Left ventricle myocardium inferior (tissue), 1 donor: ENCODE data around the gene CCDC60. TPM values are rescaled to one million over a fixed set of nuclear protein-coding genes. Genes with fewer than 3 reads are reported as not detected.

ENCODE experiments used
- DNase-seq: peaks from one replicate; pipeline ENCODE4 v3.0.0-alpha.2; 2020
- H3K27ac ChIP-seq: fragments of 200-600 bp; replicated peaks from 2 replicates; pipeline ENCODE4 v1.8.0; 2021
- H3K27me3 ChIP-seq: fragments of 200-600 bp; 2 replicates; pipeline ENCODE4 v1.8.0; 2021; ENCODE audit warnings: low read depth
- H3K36me3 ChIP-seq: fragments of 200-600 bp; 2 replicates; pipeline ENCODE4 v1.8.0; 2021
- H3K4me1 ChIP-seq: fragments of 200-600 bp; 2 replicates; pipeline ENCODE4 v1.8.0; 2021
- H3K4me3 ChIP-seq: fragments of 200-600 bp; 2 replicates; pipeline ENCODE4 v1.8.0; 2021; ENCODE audit warnings: mild to moderate bottlenecking, moderate library complexity
- H3K9me3 ChIP-seq: fragments of 200-600 bp; replicated peaks from 2 replicates; pipeline ENCODE4 v1.8.0; 2021
- CTCF ChIP-seq: fragments of 200-600 bp; IDR thresholded peaks from 2 replicates; pipeline ENCODE4 v1.8.0; 2021; ENCODE audit warnings: antibody characterized with exemption, mild to moderate bottlenecking, borderline replicate concordance
- intact Hi-C: fragments of 100-400 bp; cut with micrococcal nuclease; formaldehyde crosslinking; loops from one replicate; pipeline ENCODE4 v1.11.0; 2022
- total RNA-seq: library from RNA; stranded (reverse); fragmentation: NEBNext Ultra II Directional; extraction: Animal tissue kit (Norgen Biotek cat#: 25700); gene quantifications from one replicate; pipeline ENCODE4 v1.2.1, GENCODE V29; 2021
- donor health status: DM: no; HTN: yes; CAD: no; lungs with severe emphysema.

The CCDC60 gene
- total RNA-seq, 1 donor from 2014 or later: not detected

DNA sequence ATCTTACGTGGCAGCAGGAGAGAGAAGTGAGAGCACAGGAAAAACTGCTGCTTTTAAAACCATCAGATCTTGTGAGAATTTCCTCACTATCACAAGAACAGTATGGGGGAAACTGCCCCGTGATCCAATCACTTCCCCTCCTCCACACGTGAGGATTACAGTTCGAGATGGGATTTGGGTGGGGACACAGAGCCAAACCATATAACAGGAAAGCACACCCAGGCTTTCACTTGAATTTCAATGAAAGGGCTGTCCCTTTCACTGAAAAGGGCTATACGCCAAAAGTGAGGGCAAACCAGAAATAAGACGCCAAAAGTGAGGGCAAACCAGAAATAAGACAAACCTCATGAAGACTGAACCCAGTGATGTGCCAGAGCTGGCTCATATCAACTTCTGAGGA, 236.2 kb downstream of the CCDC60 start:
- Histone ChIP-seq H3K4me3 (no peak overlapping the region), H3K27me3 (no peaks in the 10 kb centered on the region), H3K27ac (no peak overlapping the region), H3K4me1 (peaks cover 6% of the 10 kb centered on the region), H3K36me3 (no peaks in the 10 kb centered on the region), H3K9me3 (no peaks in the 10 kb centered on the region)
- no peak for DNase-seq
- intact Hi-C loops: no loop called here
- TF ChIP-seq CTCF: no peak

DNA sequence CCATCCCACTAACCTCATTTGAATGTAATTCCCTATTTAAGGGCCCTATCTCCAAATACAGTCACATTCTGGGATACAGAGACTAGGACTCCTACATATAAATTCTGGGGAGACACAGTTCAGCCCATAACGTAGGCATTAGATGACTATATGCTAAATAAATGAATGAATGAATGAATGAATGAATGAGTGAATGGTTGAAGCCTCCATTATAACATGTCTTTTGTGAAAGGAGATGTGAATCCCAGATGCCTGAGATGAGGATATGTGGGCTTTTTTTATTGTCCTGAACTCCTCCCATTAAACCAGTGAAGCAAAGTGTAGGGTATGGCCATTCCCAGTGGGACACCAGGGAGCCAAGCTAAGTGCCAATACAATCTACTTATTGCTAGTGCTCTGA, 238.6 kb downstream of the CCDC60 start:
- H3K36me3 ChIP-seq: no peaks in the 10 kb centered on the region
- no peak for TF ChIP-seq CTCF
- H3K27ac ChIP-seq: no peak overlapping the region
- H3K4me3 ChIP-seq: no peak overlapping the region
- H3K27me3 ChIP-seq: no peaks in the 10 kb centered on the region
- no peak for DNase-seq
- no peaks in the 10 kb centered on the region for H3K9me3 ChIP-seq
- H3K4me1 ChIP-seq: peaks cover 6% of the 10 kb centered on the region
- intact Hi-C loops: no loop called here

GRCh38 chr12:119574255-119574654, 239.7 kb downstream of the CCDC60 start:
- Histone ChIP-seq H3K9me3 (no peaks in the 10 kb centered on the region), H3K27me3 (no peaks in the 10 kb centered on the region), H3K36me3 (no peaks in the 10 kb centered on the region), H3K4me1 (peaks cover 6% of the 10 kb centered on the region), H3K27ac (no peak overlapping the region), H3K4me3 (no peak overlapping the region)
- intact Hi-C loops: no loop called here
- DNase-seq: no peak
- no peak for TF ChIP-seq CTCF

GRCh38 chr12:119576118-119576810, 241.7 kb downstream of the CCDC60 start:
- H3K4me1 ChIP-seq: peaks cover 6% of the 10 kb centered on the region
- intact Hi-C loops: no loop called here
- no peaks in the 10 kb centered on the region for H3K36me3 ChIP-seq
- H3K4me3 ChIP-seq: no peak overlapping the region
- H3K27me3 ChIP-seq: no peaks in the 10 kb centered on the region
- TF ChIP-seq CTCF: no peak
- H3K27ac ChIP-seq: no peak overlapping the region
- no peaks in the 10 kb centered on the region for H3K9me3 ChIP-seq
- DNase-seq: no peak

DNA sequence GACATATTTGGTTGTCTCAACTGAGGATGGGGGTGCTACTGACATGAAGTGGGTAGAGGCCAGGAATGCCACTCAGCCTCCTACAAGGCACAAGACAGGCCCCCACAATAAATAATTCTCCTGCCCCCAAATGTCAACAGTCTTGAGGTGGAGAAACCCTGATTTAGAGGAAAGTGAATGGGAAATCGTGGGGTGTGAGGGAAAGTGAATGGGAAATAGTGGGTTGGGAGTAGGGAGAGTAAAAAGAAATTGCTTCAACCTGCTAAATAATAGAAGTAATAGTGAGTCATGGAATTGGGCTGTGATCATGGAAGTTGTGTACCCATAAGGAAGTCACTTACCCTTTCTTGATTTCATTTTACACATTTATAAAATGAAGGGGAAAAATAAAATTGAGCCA, 242.4 kb downstream of the CCDC60 start:
- no peak for DNase-seq
- Histone ChIP-seq H3K27me3 (no peaks in the 10 kb centered on the region), H3K27ac (no peak overlapping the region), H3K4me3 (no peak overlapping the region), H3K4me1 (peaks cover 6% of the 10 kb centered on the region), H3K9me3 (no peaks in the 10 kb centered on the region), H3K36me3 (no peaks in the 10 kb centered on the region)
- TF ChIP-seq CTCF: no peak
- intact Hi-C loops: no loop called here
